HG02610 (cell line): Measurements from ENCODE around the gene NELFE.
"Not testable (repeated sequence)": the region's sequence is repeated elsewhere in the genome, so short reads cannot be mapped to it uniquely, and the experiment has no call there.

ENCODE experiments used
- ATAC-seq: cut with Tn5 transposase; IDR thresholded peaks from one replicate; pipeline ENCODE4 v1.9.1; 2021; ENCODE audit warnings: mild to moderate bottlenecking, moderate library complexity; ENCODE audit not compliant: unreplicated experiment

Gene NELFE

DNA sequence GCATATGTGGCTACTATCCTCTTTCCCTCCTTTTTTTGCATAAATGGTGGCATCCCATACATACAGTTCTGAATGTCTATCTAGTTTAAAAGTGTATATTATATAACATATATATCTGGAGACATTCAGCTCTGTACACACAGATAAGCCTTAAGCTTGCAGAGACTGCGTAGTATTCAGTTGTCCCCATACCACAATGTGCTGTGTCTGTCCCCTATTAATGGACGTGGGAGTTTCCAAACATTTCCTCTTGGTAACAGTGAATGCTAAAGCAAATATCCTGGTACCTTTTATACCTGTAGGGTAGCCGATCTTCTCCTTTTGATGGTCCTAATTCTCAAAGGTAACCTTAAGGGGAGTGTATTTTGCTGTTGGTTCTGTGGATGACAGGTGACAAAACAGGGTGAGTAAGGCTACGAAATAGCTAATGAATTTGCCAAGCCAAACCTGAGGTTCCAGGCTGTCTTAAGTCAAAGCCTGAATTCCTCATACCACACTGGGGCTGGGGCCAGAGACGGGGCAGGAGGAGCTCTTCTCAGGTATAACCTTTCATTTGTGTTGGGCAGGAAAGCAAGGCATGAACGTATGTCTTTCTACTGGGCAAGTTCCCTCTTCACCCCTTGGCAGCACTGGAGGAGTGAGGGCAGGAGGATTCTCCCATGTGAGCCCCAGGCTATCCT lies 39.0 kb downstream of the NELFE start:
- no peak for ATAC-seq

DNA sequence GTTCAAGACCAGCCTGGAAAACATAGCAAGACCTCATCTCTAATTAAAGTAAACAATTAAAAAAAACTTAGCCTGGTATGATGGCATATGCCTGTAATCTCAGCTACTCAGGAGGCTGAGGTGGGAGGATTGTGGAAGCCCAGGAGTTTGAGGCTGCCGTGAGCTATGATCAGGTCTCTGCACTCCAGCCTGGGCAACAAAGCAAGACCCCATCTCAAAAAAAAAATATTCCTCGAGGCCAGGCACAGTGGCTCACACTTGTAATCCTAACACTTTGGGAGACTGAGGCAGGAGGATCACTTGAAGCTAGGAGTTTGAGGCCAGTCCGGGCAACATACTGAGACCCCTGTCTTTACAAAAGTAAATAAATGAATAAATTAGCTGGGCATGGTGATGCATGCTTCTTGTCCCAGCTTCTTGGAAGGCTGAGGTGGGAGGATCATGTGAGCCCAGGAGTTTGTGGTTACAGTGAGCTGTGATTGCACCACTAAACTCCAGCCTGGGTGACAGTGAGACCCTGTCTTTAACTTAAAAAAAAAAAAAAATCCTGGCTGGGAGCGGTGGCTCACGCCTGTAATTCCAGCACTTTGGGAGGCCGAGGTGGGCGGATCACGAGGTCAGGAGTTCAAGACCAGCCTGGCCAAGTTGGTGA lies 40.6 kb downstream of the NELFE start:
- ATAC-seq = no peak

DNA sequence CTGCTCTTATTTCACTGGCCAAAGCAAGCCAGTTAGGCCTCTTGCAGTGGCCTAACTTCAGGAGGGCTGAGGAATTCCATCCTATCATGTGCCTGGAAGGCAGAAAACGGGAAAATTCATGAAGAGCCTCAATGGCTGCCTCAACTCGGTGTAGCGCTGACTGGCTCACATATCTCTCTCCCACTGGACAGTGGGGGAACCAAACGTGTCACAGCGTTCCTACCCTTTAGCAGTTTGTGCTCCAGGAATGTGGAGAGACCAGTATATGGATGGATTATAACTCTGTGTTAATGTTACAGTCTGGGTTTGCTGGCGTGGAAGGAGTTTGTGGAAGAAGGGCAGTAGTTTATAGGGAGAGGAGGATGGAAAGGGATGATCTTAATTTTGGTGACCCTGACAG lies 43.0 kb downstream of the NELFE start:
- no peak for ATAC-seq

DNA sequence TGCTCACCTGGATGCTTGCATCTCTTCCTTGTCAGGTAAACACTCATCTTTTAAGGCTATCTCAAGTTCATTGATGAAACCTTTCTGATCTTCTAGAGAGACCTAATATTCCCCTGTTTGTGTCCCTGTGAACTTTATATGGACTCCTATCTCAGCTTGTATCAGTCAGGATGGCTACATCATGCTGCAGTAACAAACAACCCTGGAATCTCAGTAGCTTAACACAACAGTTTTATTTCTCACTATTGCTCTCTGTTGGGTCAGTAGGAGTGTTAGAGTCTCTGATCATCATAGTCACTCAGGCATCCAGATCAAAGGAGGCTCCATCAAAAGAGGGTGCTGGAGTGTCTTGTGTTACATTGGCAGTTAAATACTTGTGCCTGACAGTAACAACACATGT lies 43.4 kb downstream of the NELFE start:
- no peak for ATAC-seq

DNA sequence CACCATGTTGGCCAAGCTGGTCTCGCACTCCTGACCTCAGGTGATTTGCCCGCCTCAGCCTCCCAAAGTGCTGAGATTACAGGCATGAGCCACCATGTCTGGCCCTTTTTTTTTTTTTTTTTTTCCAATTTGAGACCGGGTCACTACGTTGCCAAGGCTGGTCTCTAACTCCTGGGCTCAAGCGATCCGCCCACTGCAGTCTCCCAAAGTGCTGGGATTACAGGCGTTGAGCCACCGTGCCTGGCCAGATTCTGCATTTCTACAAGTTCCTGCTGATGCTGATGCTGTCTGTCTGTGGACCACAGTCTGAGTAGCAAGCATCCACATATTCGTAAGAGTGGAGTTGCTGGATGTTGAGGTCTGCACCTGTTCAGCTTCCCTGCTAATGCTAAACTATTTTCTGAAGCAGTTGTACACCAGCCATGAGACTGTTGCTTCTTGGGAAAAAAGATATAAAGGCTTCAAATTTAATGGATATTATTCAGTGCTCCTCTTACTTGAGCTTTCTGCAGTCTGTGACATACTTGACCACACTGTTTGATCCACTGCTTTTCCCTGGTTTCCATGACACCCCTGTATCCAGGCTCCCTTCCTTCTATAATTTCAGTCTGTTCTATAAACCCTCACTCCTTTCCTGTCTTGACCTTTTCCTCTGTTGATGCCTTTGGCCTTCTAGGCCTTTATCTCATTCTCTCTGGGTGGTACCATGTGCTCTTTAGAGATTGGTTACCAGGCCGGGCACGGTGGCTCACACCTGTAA lies 46.8 kb downstream of the NELFE start:
- ATAC-seq = no peak

DNA sequence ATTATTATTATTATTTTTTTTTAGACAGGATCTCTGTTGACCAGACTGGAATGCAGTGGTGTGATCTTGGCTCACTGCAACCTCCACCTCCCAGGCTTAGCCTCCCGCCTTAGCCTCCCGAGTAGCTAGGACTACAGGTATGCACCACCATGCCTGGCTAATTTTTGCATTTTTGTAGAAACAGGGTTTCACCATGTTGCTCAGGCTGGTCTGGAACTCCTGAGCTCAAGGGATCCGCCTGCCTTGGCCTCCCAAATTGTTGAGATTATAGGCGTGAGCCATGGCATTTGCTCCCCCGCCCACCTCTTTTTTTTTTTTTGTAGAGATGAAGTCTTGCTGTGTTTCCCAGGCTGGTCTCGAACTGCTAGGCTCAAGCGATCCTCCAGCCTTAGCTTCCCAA lies 49.5 kb downstream of the NELFE start:
- ATAC-seq = not testable (repeated sequence)

DNA sequence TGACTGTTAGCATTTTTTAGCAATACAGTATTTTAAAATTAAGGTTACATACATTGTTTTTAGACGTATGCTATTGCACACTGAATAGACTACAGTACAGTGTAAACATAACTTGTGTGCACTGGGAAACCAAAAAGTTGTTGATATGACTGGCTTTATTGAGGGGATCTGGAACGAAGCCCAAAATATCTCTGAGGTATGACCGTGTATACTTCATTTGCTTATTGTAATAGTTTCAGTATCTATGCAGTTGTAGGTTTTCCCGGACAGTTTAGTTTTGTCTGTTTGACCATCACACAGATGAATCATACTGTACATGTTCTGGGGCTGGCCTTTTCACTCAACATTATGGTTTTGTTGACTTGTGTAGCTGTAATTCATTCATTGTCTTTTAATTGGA lies 50.0 kb downstream of the NELFE start:
- ATAC-seq = peak; percentile 94

DNA sequence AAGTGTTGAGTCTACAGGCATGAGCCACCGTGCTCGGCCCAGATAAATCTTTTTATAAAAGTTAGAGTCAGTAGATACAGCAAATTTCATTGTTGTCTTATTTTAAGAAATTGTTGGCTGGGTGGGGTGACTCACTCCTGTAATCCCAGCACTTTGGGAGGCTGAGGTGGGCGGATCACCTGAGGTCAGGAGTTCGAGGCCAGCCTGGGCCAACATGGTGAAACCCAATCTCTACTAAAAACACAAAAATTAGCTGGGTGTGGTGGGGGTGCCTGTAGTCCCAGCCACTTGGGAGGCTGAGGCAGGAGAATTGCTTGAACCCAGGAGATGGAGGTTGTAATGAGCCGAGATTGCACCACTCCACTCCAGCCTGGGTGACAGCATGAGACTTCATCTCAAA lies 50.5 kb downstream of the NELFE start:
- ATAC-seq = not testable (repeated sequence)

DNA sequence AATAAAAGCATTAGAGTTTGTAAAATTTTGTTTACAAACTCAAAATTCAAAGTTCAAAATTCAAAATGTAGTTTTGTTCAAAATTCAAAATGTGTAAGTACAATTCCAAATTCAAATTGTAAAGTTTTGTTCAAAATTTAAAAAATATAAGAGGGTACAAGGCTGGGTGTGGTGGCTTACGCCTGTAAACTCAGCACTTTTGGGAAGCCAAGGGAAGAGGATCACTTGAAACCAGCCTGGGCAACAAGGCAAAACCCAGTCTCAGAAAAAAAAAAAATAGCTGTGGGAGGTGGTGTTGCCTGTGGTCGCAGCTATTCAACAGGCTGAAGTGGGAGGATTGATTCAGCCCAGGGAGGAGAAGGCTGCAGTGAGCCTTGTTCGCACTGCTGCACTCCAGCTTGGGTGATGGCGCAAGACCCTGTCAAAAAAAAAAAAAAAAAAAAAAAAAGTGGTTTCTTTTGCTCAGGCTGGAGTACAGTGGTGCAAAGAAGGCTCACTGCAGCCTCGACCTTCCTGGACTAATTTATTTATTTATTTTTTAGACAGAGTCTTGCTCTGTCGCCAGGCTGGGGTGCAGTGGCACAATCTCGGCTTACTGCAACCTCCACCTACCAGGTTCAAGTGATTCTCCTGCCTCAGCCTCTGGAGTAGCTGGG lies 51.5 kb downstream of the NELFE start:
- no peak for ATAC-seq

DNA sequence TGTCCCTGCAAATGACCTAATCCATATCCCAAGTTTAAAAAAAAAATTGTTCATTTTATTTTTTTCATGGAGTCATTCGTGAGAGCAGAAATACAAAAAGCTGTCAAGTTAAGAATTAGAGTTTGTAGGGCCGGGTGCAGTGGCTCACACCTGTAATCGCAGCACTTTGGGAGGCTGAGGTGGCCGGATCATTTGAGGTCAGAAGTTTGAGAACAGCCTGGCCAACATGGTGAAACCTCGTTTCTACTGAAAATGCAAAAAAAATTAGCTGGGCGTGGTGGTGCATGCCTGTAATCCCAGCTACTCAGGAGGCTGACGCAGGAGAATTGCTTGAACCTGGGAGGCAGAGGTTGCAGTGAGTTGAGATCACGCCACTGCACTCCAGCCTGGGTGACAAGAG lies 52.0 kb downstream of the NELFE start:
- ATAC-seq = not testable (repeated sequence)

DNA sequence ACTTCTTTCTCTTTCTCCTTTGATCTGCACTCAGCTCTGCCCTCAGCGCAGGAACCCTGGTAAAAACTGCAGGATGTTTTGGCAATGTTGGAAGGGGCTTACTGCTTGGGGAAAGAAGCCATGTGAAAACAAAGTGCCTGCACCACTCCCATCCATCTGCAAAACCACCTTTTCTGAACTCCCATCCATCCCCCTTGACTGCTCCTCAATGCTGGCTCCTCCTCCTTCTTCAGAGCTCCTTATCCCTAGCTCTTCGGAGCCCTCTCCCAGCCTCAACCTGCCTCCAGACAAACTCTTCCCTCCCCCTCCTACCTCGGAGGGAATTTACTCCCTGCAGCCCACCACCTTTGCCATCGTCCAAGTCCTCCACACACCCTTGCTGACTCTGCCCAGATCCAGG lies 52.6 kb downstream of the NELFE start:
- no peak for ATAC-seq

DNA sequence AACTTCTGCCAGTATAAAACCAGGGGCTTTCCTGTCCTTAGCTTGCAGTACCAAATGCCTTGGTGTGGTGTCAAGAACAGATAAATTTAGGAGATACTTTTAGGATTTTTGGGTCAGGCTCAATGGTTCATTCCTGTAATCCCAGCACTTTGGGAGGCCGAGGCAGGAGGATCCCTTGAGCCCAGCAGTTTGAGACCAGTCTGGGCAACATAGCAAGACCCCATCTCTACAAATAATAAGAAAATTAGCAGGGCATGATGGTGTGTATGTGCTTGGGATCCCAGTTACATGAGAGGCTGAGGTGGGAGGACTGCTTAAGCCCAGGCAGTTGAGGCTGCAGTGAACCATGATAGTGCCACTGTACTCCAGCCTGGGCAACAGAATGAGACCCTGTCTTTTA lies 53.7 kb downstream of the NELFE start:
- no peak for ATAC-seq

DNA sequence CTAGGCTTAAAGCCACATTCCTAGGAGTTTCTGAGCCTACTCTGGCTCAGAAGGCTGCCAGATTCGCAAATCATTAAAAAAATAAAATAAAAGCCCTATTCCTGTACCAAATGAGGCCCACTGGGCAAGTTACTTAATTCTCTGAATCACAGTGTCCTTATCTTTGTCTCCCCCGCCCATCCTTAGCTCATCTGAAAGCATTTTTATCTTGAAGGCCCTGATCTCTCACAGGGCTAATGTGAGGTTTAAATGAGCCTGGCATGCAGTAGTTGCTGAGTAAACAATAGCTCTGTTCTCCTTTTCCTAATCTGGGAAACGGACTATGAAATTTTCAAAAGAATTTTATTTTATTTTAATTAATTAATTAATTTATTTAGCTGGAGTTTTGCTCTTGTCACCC lies 54.8 kb downstream of the NELFE start:
- no peak for ATAC-seq
